ENCODE measurements around the gene SIK3.

SIK3 gene

DNA sequence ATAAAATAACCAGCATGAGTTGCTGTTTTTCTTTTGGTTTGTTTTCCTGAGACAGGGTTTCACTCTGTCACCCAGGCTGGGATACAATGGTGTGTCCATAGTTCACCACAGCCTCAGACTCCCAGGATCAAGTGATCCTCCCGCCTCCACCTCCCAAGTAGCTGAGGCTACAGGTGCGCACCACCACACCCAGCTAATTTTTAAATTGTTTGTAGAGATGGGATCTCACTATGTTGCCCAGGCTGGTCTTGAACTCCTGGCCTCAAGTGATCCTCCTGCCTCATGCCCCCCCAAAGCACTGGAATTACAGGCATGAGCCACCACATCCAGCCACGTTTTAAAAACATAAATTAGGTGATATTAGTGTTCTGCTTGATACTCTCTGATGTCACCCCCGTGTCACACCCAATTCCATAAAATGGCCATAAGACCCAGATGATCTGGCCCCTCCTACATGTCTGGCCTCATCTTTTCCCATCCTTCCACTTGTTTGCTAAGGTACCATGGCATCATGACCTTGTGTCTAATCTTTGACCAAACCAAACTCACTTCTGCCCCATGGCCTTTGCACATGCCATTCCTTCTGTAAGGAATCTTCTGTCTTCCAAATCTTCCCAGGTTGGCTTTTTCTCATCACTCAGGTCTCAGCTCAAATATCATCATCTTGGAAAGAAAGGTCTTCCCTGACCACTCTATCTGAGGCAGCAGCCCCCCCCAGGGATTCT, 6.3 kb downstream of the SIK3 start:
- H3K4me3 ChIP-seq (ENCODE audit: low read depth, low read length), result no peak overlapping the region
- DNase-seq (ENCODE audit: low read depth), result no peak
- no peak for TF ChIP-seq CTCF (IDR thresholded peaks at IDR 0.05; ENCODE audit: low read depth, low read length, missing control alignments)

DNA sequence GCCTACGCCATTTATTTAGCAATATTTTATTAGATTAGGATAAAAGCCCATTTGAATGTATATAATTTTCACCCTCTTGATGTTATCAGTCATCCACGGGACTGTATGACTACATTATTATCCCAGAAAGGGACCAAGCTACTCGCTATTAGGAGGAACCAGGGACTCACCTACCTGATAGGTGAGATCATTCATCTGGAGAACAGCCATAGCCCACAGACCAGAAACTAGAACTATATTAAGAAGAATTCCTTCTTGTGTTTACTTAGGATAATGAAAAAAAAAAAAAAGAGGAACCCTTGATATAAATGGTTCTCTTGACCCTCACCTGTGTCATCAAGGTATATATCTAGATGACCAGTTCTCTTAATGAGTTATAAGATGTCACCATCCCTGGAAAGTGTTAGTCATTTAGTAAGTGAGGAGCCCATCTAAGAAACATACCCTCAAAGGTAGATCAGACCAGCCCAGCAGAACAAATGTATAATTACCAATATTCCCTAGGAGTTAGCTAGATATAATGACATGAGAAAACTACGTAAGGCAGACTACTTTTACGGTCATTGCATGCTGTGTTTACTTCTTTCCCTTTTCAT, 8.0 kb downstream of the SIK3 start:
- no peak overlapping the region for H3K4me3 ChIP-seq (ENCODE audit: low read depth, low read length)
- no peak for DNase-seq (ENCODE audit: low read depth)
- no peak for TF ChIP-seq CTCF (IDR thresholded peaks at IDR 0.05; ENCODE audit: low read depth, low read length, missing control alignments)

DNA sequence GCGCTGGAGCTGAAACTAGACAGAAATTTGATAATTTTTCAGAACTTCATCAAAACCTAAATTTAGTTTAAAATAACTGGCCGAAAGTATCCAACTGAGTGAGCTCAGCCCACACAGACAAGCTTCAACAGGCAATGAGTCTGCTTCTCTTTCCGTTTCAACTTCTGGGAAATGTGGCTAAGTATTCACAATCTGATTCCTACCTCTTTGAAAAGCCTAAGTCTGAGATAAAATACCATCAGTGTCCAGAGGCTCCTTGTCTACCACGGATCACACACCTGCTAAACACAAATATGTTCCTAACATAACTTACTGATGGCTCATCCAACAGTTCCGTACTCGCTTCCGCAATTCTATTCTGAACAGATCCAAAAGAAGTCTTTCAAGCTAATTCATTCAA, 8.5 kb downstream of the SIK3 start:
- no peak for DNase-seq (ENCODE audit: low read depth)
- no peak for TF ChIP-seq CTCF (IDR thresholded peaks at IDR 0.05; ENCODE audit: low read depth, low read length, missing control alignments)
- no peak overlapping the region for H3K4me3 ChIP-seq (ENCODE audit: low read depth, low read length)

GRCh38 chr11:117087446-117087845, 10.8 kb downstream of the SIK3 start:
- DNase-seq (ENCODE audit: low read depth), result no peak
- no peak overlapping the region for H3K4me3 ChIP-seq (ENCODE audit: low read depth, low read length)
- TF ChIP-seq CTCF (IDR thresholded peaks at IDR 0.05; ENCODE audit: low read depth, low read length, missing control alignments), result no peak

DNA sequence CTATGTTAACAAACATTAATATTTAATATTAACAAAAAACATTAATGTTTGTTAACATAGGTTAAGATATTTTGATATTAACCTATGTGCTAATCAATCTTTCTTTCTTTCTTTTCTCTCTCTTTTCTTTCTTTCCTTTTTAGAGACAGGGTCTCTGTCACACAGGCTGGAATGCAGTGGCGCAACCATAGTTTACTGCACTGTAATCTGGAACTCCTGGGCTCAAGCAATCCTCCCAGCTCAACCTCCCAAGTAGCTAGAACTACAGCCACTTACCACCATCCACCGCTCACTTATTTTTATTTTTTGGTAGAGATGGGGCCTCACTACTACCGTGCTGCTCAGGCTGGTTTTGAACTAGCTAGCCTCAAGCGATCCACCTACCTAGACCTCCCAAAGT, 13.2 kb downstream of the SIK3 start:
- H3K4me3 ChIP-seq (ENCODE audit: low read depth, low read length), result no peak overlapping the region
- no peak for TF ChIP-seq CTCF (IDR thresholded peaks at IDR 0.05; ENCODE audit: low read depth, low read length, missing control alignments)
- DNase-seq (ENCODE audit: low read depth), result no peak

DNA sequence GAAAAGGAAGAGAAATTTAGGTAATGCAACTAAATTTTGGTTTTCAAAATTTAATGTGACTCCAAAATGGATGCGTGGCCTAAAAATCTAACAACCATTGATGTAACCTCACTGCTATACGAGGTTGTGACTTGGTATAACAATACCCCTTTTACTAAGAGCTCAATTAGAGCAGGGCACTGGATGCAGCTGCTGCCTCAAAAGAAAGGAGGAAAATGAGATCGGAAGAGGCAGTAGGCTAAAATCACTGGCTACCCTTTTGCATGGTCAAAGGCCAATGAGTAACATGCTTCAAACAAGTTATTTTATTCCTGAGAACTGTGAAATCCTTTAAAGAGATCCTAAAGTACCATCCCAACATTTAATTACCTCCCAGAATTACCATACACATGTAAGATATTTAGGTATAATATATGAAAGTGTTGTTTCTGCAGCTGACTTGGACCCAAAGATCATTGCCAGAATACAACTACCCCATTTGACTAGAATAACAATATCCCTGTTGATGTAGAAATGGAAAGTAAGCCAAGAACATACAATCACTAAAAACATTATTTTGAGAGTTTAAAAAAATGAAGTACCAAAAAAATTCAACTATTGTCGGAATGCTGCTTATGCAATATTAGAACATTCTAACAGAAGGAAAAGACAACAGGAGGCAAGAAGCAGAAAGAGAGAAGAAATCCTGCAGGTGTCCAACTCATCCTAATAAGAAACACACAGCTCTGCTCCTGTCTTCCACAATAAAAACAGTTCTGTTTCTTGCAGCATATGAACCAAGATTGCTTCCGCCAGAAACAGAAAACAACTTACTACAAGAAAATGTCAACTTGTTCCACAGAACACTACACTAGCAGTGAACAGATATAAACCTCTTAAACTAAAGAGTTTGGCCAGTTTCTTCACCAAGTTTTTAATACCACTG, 15.0 kb downstream of the SIK3 start:
- H3K4me3 ChIP-seq (ENCODE audit: low read depth, low read length), result no peak overlapping the region
- no peak for DNase-seq (ENCODE audit: low read depth)
- TF ChIP-seq CTCF (IDR thresholded peaks at IDR 0.05; ENCODE audit: low read depth, low read length, missing control alignments), result no peak
